Subcutaneous adipose tissue (tissue), 4 donors: Measurements from ENCODE around the gene OPN5. TPM values are rescaled to one million over a fixed set of nuclear protein-coding genes. Genes with fewer than 3 reads are reported as not detected.

Experiments used
- CTCF ChIP-seq: fragments of 450-650 bp; IDR thresholded peaks from one replicate; pipeline ENCODE4 v1.5.1; 2016; ENCODE audit warnings: low read depth, mild to moderate bottlenecking, control low read depth, antibody characterized with exemption, moderate library complexity
- small RNA-seq: library from RNA; depleted of rRNA; stranded (forward); fragments of <200 nt; gene quantifications from one replicate; pipeline ENCODE3, GENCODE V24; 2016
- total RNA-seq, 4 donors: library from RNA; depleted of rRNA; stranded (reverse); fragments of >200 nt; gene quantifications; one replicate each; pipeline ENCODE4 v1.1.0, GENCODE V29; 2016

Gene OPN5
- total RNA-seq, 4 donors from 2014 or later: not detected

- TF ChIP-seq CTCF: no peak
Observed at GRCh38 chr6:47859175-47859574, 77.3 kb downstream of the OPN5 start.

GRCh38 chr6:47862731-47863130, 80.9 kb downstream of the OPN5 start:
- no peak for TF ChIP-seq CTCF

- no peak for TF ChIP-seq CTCF
Observed at GRCh38 chr6:47865206-47865605, 83.4 kb downstream of the OPN5 start.

- TF ChIP-seq CTCF: no peak
Observed at GRCh38 chr6:47875593-47875992, 93.8 kb downstream of the OPN5 start.

Small RNAs within 50 kb of the gene (small RNA-seq; reads per million reads assigned to genes)
- not detected for gene RNU1-105P

Other genes starting within 250 kb of the OPN5 start
- gene ADGRF4, start 83.5 kb upstream of the OPN5 start, total RNA-seq: under 1 TPM in 1 of 4 donors, not detected in 3; 0.22 TPM